GM19324 (cell line): Measurements from ENCODE around the gene CELSR1.
"Not testable (repeated sequence)": the region's sequence is repeated elsewhere in the genome, so short reads cannot be mapped to it uniquely, and the experiment has no call there.

Experiments
- ATAC-seq: cut with Tn5 transposase; IDR thresholded peaks from one replicate; pipeline ENCODE4 v1.9.1; 2021; ENCODE audit warnings: mild to moderate bottlenecking, moderate library complexity; ENCODE audit not compliant: unreplicated experiment, low FRiP score

The CELSR1 gene

GRCh38 chr22:46534901-46535630 is 2.4 kb downstream of the CELSR1 start:
- ATAC-seq, result no peak

GRCh38 chr22:46534177-46534776 is 3.1 kb downstream of the CELSR1 start:
- no peak for ATAC-seq

GRCh38 chr22:46533070-46533833 is 4.2 kb downstream of the CELSR1 start:
- no peak for ATAC-seq

- ATAC-seq, result no peak
These were observed 5.0 kb downstream of the CELSR1 start for GRCh38 chr22:46532416-46532815.

- ATAC-seq, result no peak
These were observed 5.7 kb downstream of the CELSR1 start for GRCh38 chr22:46531581-46532175.

- ATAC-seq, result no peak
These were observed 9.3 kb downstream of the CELSR1 start for GRCh38 chr22:46528121-46528610.

GRCh38 chr22:46526244-46526839 is 11.1 kb downstream of the CELSR1 start:
- ATAC-seq, result no peak

- ATAC-seq, result no peak
These were observed 11.8 kb downstream of the CELSR1 start for GRCh38 chr22:46525389-46526243.

GRCh38 chr22:46524203-46524740 is 13.1 kb downstream of the CELSR1 start:
- no peak for ATAC-seq

- no peak for ATAC-seq
These were observed 14.6 kb downstream of the CELSR1 start for GRCh38 chr22:46522797-46523196.

- no peak for ATAC-seq
These were observed 15.4 kb downstream of the CELSR1 start for GRCh38 chr22:46521994-46522393.

- no peak for ATAC-seq
These were observed 16.5 kb downstream of the CELSR1 start for GRCh38 chr22:46520880-46521279.

GRCh38 chr22:46519377-46519776 is 18.0 kb downstream of the CELSR1 start:
- ATAC-seq, result no peak

- ATAC-seq, result no peak
These were observed 18.7 kb downstream of the CELSR1 start for GRCh38 chr22:46518542-46519325.

- no peak for ATAC-seq
These were observed 19.4 kb downstream of the CELSR1 start for GRCh38 chr22:46518038-46518437.

- ATAC-seq, result no peak
These were observed 20.1 kb downstream of the CELSR1 start for GRCh38 chr22:46517255-46517761.

GRCh38 chr22:46516638-46517037 is 20.8 kb downstream of the CELSR1 start:
- ATAC-seq, result no peak

GRCh38 chr22:46516112-46516487 is 21.3 kb downstream of the CELSR1 start:
- ATAC-seq, result not testable (repeated sequence)
